ENCODE measurements around the gene STEAP1B.

The STEAP1B gene

DNA sequence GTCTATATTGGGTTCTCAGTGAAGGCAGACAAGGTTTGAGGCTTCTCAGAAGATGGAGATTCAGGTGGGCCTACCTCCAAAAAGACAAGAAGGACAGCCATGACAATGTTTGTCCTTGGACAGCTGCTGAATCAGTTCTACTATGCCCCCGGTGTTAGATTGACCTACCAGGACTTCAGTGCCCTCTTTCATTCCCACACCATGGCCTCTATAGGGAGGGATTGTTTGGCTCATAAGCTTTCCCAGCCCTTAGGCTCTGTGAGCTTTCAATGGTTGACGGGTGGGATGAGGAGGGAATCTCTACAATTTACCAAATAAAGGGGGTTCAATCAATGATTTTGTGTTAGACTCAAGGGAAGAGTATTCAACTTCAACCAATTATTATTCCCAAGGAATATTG, 119.7 kb downstream of the STEAP1B start:
- TF ChIP-seq, protein P1, sequence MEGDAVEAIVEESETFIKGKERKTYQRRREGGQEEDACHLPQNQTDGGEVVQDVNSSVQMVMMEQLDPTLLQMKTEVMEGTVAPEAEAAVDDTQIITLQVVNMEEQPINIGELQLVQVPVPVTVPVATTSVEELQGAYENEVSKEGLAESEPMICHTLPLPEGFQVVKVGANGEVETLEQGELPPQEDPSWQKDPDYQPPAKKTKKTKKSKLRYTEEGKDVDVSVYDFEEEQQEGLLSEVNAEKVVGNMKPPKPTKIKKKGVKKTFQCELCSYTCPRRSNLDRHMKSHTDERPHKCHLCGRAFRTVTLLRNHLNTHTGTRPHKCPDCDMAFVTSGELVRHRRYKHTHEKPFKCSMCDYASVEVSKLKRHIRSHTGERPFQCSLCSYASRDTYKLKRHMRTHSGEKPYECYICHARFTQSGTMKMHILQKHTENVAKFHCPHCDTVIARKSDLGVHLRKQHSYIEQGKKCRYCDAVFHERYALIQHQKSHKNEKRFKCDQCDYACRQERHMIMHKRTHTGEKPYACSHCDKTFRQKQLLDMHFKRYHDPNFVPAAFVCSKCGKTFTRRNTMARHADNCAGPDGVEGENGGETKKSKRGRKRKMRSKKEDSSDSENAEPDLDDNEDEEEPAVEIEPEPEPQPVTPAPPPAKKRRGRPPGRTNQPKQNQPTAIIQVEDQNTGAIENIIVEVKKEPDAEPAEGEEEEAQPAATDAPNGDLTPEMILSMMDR (IDR thresholded peaks at IDR 0.05; ENCODE audit: poor library complexity, severe bottlenecking): no peak
- H3K36me3 ChIP-seq (ENCODE audit: low read depth): no peaks in the 10 kb centered on the region
- H3K27ac ChIP-seq (ENCODE audit: poor library complexity, severe bottlenecking): no peak overlapping the region
- no peaks in the 10 kb centered on the region for H3K27me3 ChIP-seq (ENCODE audit: insufficient read depth, poor library complexity, severe bottlenecking)
- no peaks in the 10 kb centered on the region for H3K4me1 ChIP-seq (ENCODE audit: insufficient read depth, poor library complexity, severe bottlenecking)
- DNase-seq (ENCODE audit: low spot score) (no peak), ATAC-seq (ENCODE audit: low read depth) (no peak)
- no peaks in the 10 kb centered on the region for H3K9me3 ChIP-seq (ENCODE audit: severe bottlenecking)
- no peak overlapping the region for H3K4me3 ChIP-seq (ENCODE audit: severe bottlenecking)

DNA sequence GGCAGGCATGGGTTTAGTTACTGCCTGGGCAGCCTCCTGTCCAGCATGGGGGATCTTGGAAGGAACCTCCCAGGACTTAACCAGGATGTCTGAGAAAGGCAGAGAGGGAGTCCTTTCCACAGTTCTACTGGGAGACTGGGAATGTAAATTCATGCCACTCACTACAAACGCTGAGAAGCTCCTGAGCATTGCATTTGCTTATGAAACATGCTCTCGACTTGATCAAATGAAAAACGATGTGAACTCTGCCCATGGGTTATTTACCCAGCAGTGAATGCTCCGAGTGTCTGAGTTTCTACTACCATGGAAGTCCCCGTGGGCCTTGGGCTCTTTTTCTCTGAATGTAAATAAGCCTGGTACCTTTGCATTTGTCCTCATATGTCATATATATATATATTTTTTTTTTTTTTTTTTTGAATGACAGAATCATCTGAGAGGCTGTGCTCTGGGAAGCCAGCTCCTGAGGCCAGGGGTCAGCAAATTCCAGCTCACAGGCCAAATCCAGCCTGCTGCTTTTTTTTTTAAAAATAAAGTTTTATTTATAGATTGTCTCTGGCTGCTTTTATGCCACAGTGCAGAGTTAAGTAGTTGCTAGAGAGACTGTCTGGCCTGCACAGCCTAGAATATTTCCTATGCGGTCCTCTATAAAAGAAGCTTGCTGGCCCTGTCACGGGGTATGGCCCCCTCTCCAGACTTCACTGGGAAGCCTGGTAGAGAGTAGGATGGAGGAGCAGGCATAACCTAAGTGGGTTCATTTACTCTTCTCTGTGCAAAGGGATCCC, 121.6 kb downstream of the STEAP1B start:
- no peak overlapping the region for H3K27ac ChIP-seq (ENCODE audit: poor library complexity, severe bottlenecking)
- no peaks in the 10 kb centered on the region for H3K27me3 ChIP-seq (ENCODE audit: insufficient read depth, poor library complexity, severe bottlenecking)
- H3K36me3 ChIP-seq (ENCODE audit: low read depth): no peaks in the 10 kb centered on the region
- TF ChIP-seq, protein P1 (IDR thresholded peaks at IDR 0.05; ENCODE audit: poor library complexity, severe bottlenecking): no peak
- H3K9me3 ChIP-seq (ENCODE audit: severe bottlenecking): no peaks in the 10 kb centered on the region
- no peak overlapping the region for H3K4me3 ChIP-seq (ENCODE audit: severe bottlenecking)
- DNase-seq (ENCODE audit: low spot score) (no peak), ATAC-seq (ENCODE audit: low read depth) (no peak)
- no peaks in the 10 kb centered on the region for H3K4me1 ChIP-seq (ENCODE audit: insufficient read depth, poor library complexity, severe bottlenecking)

DNA sequence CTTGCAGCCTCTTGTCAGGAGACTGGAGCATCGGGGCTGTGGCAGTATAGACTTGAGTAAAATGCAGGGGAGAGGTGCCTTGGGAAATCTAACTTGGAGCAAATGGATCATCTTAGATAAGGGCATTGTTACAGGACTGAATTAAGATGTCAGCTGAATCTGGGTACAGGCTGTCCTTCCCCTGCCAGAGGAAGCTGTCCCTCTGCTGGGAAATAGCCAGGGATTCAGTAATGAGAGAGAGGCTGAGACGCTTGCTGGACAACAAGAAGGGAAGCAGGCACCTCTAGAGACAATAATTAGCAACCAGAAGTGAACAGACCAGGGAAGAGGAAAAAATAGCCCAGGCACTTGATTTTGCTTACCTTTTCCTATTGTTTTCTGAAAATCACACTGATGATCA, 122.3 kb downstream of the STEAP1B start:
- H3K27ac ChIP-seq (ENCODE audit: poor library complexity, severe bottlenecking): no peak overlapping the region
- no peaks in the 10 kb centered on the region for H3K9me3 ChIP-seq (ENCODE audit: severe bottlenecking)
- no peak for ATAC-seq (ENCODE audit: low read depth)
- H3K4me1 ChIP-seq (ENCODE audit: insufficient read depth, poor library complexity, severe bottlenecking): no peaks in the 10 kb centered on the region
- H3K36me3 ChIP-seq (ENCODE audit: low read depth): no peaks in the 10 kb centered on the region
- H3K27me3 ChIP-seq (ENCODE audit: insufficient read depth, poor library complexity, severe bottlenecking): no peaks in the 10 kb centered on the region
- no peak for DNase-seq (ENCODE audit: low spot score)
- TF ChIP-seq, protein P1 (IDR thresholded peaks at IDR 0.05; ENCODE audit: poor library complexity, severe bottlenecking): no peak
- H3K4me3 ChIP-seq (ENCODE audit: severe bottlenecking): no peak overlapping the region

DNA sequence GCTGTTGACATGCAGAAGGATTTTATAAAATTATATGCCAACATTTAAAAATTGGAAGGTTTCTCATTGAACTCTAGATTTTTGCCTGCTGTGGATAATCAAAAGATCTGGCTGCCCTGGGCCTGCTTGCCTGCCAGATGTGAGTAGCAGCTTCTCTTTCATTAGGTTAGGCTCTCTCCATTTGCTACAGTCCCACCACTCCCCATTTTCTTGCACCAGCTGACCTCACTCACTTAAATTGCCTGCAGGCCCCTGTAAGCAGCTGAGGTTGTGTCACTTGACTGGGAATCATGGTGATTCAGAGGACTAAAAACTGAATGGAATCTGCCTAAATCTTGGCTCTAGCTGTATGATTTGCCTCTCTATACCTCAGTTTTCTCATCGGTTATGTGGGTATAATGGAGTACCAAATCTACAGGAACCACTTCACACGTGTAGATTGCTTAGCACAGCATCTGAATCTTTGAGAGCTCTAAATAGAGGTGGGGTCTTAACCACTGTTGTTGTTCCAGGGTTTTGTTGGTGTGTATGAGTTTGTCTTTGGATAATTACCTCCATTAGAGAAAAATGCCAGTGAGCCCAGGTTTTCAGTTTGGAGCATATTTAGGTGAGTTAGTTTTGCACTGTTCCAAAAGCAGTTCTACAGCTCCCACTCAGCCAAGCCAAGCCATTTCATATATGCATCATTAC, 124.5 kb downstream of the STEAP1B start:
- H3K27me3 ChIP-seq (ENCODE audit: insufficient read depth, poor library complexity, severe bottlenecking): no peaks in the 10 kb centered on the region
- ATAC-seq (ENCODE audit: low read depth): no peak; the same call in 2 of the 3 replicates
- H3K4me3 ChIP-seq (ENCODE audit: severe bottlenecking): no peak overlapping the region
- no peaks in the 10 kb centered on the region for H3K36me3 ChIP-seq (ENCODE audit: low read depth)
- no peaks in the 10 kb centered on the region for H3K4me1 ChIP-seq (ENCODE audit: insufficient read depth, poor library complexity, severe bottlenecking)
- H3K9me3 ChIP-seq (ENCODE audit: severe bottlenecking): no peaks in the 10 kb centered on the region
- TF ChIP-seq, protein P1 (IDR thresholded peaks at IDR 0.05; ENCODE audit: poor library complexity, severe bottlenecking): no peak
- H3K27ac ChIP-seq (ENCODE audit: poor library complexity, severe bottlenecking): no peak overlapping the region
- DNase-seq (ENCODE audit: low spot score): no peak

DNA sequence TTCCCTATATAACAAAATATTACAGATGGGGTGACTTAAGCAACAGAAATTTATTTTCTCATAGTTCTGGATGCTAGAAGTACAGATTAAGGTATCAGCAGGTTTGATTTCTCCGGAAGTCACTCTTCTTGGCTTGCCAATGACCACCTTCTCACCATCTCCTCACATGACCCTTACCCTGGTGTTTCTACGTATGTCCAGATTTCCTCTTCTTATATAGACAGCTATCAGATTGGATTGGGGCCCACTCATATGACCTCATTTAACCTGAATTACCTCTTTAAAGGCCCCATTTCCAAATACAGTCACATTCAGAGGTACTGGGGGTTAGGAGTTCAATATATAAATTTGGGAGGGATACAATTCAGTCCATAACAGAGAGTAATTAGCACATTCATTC, 126.1 kb downstream of the STEAP1B start:
- no peak overlapping the region for H3K27ac ChIP-seq (ENCODE audit: poor library complexity, severe bottlenecking)

More for the DNA sequence above, 126.1 kb downstream of the STEAP1B start:
- Histone ChIP-seq H3K4me1 (ENCODE audit: insufficient read depth, poor library complexity, severe bottlenecking) (no peaks in the 10 kb centered on the region), H3K27me3 (ENCODE audit: insufficient read depth, poor library complexity, severe bottlenecking) (no peaks in the 10 kb centered on the region), H3K4me3 (ENCODE audit: severe bottlenecking) (no peak overlapping the region), H3K36me3 (ENCODE audit: low read depth) (no peaks in the 10 kb centered on the region), H3K9me3 (ENCODE audit: severe bottlenecking) (no peaks in the 10 kb centered on the region)
- TF ChIP-seq, protein P1 (IDR thresholded peaks at IDR 0.05; ENCODE audit: poor library complexity, severe bottlenecking): no peak
- no peak for DNase-seq (ENCODE audit: low spot score)
- no peak for ATAC-seq (ENCODE audit: low read depth)

Measured in RWPE2 (cell line).